K562 (cell line): Measurements from ENCODE around the gene RBM19. TPM values are rescaled to one million over a fixed set of nuclear protein-coding genes. Genes with fewer than 3 reads are reported as not detected.

Experiments used
- ATAC-seq: fragments of 200-7000 bp; cut with Tn5 transposase; 3 replicates; pipeline ENCODE4 v1.9.1; 2020; ENCODE audit warnings: moderate library complexity
- BruUV-seq: library from RNA; stranded (reverse); fragments of 400-500 nt; replicated peaks from 2 replicates; lab custom pipeline; 2021; lab: Mats Ljungman, UMichigan
- CTCF ChIA-PET: fragments of 300-600 bp; formaldehyde crosslinking; extraction: SDS; loops from one replicate; lab custom pipeline; 2021; ENCODE audit warnings: low intra/inter-chr PET ratio; lab: Yijun Ruan, JAX
- POLR2A ChIA-PET: fragments of 300-600, 350-650 bp; sonication (Branson Sonifier 250); formaldehyde crosslinking; extraction: SDS; loops from one replicate; lab custom pipeline; 2021; ENCODE audit warnings: antibody characterized with exemption, inconsistent platforms; lab: Yijun Ruan, JAX
- DNase-seq, 4 experiments: peaks; one replicate each; pipeline versions ENCODE4 v3.0.0 to v3.0.0-alpha.2; 2011 to 2018; ENCODE audit warnings: low spot score in 3 of 4, mixed read lengths in 3 of 4; ENCODE audit errors: extremely low read depth in 1 of 4
- FAIRE-seq: peaks from 2 replicates; lab custom pipeline; 2011; peaks lifted over from hg19 to GRCh38; lab: Jason Lieb, UNC
- H2AFZ ChIP-seq: 2 replicates; pipeline ENCODE4 v1.6.0; 2011; ENCODE audit warnings: low read depth, low read length, control low read depth, inconsistent platforms
- H3K27ac ChIP-seq: fragments of 200-600 bp; 3 replicates; pipeline ENCODE4 v1.8.0; 2011; ENCODE audit warnings: low read depth, mild to moderate bottlenecking, control low read depth, inconsistent platforms, low read length, moderate library complexity, mixed read lengths; ENCODE audit errors: extremely low read depth
- H3K27me3 ChIP-seq, 2 experiments: fragments of 300-600 bp in 1 of 2; 2 replicates in 1 of 2; 3 replicates in 1 of 2; pipeline versions ENCODE4 v1.6.0 to v1.8.0; 2011; ENCODE audit warnings: inconsistent platforms in 2 of 2, low read length in 2 of 2, mild to moderate bottlenecking in 1 of 2, mixed read lengths in 1 of 2, moderate library complexity in 1 of 2; ENCODE audit not compliant: control insufficient read depth in 2 of 2, insufficient read depth in 2 of 2
- H3K36me3 ChIP-seq: fragments of 300-600 bp; 3 replicates; pipeline ENCODE4 v1.8.0; 2011; ENCODE audit warnings: mild to moderate bottlenecking, low read length, inconsistent platforms; ENCODE audit not compliant: control insufficient read depth, insufficient read depth
- H3K4me1 ChIP-seq, 2 experiments: fragments of 200-600 bp in 1 of 2; replicated peaks in 1 of 2; 2 replicates in 1 of 2; 3 replicates in 1 of 2; pipeline versions ENCODE4 v1.5.1 to v1.8.0; 2011; ENCODE audit warnings: inconsistent platforms in 2 of 2, low read length in 2 of 2, mild to moderate bottlenecking in 1 of 2, mixed read lengths in 1 of 2, moderate library complexity in 1 of 2; ENCODE audit not compliant: control insufficient read depth in 2 of 2, insufficient read depth in 2 of 2
- H3K4me2 ChIP-seq: 2 replicates; pipeline ENCODE4 v1.6.1; 2011; ENCODE audit warnings: low read length, control low read depth, inconsistent platforms, mixed read lengths; ENCODE audit not compliant: insufficient read depth
- H3K4me3 ChIP-seq: fragments of 200-600 bp; sonication (generic), shearing (Covaris generic); 2 replicates; pipeline ENCODE4 v1.5.1; 2016; ENCODE audit warnings: control low read depth, inconsistent platforms
- H3K79me2 ChIP-seq: fragments of 200-600 bp; 3 replicates; pipeline ENCODE4 v1.8.0; 2011; ENCODE audit warnings: low read length, inconsistent platforms; ENCODE audit not compliant: control insufficient read depth, insufficient read depth
- H3K9ac ChIP-seq, 2 experiments: 2 replicates each; pipeline versions ENCODE4 v1.6.0 to v1.6.1; 2011; ENCODE audit warnings: low read depth in 2 of 2, low read length in 2 of 2, control low read depth in 1 of 2, inconsistent platforms in 1 of 2, mild to moderate bottlenecking in 1 of 2, mixed read lengths in 1 of 2; ENCODE audit not compliant: insufficient read depth in 1 of 2
- H3K9me1 ChIP-seq: one replicate; pipeline ENCODE4 v1.6.0; 2011; ENCODE audit warnings: inconsistent platforms, mild to moderate bottlenecking, low read length, moderate library complexity; ENCODE audit not compliant: control insufficient read depth, insufficient read depth
- H3K9me3 ChIP-seq: replicated peaks from 2 replicates; pipeline ENCODE4 v1.5.1; 2011; ENCODE audit warnings: low read depth, low read length, inconsistent platforms; ENCODE audit not compliant: control insufficient read depth, insufficient read depth
- H4K20me1 ChIP-seq: replicated peaks from 2 replicates; pipeline ENCODE4 v1.6.1; 2011; ENCODE audit warnings: low read length, inconsistent platforms, mixed read lengths; ENCODE audit not compliant: control insufficient read depth, insufficient read depth
- FUS ChIP-seq: fragments of 200-400 bp; formaldehyde crosslinking; optimal IDR thresholded peaks from 2 replicates; pipeline ENCODE3; 2017; ENCODE audit warnings: low read depth, low read length
- KDM1A ChIP-seq, 2 experiments: fragments of 450-650 bp; IDR thresholded peaks; 2 replicates each; pipeline ENCODE4 v1.6.1; 2016; ENCODE audit warnings: mild to moderate bottlenecking in 2 of 2
- LEF1 ChIP-seq: fragments of 450-650 bp; IDR thresholded peaks from 2 replicates; pipeline ENCODE4 v1.6.1; 2016; ENCODE audit warnings: mild to moderate bottlenecking
- MNT ChIP-seq, 2 experiments: fragments of 450-650 bp; conservative IDR thresholded peaks; 2 replicates each; pipeline ENCODE4 v1.6.1; 2017; ENCODE audit warnings: mild to moderate bottlenecking in 2 of 2, moderate library complexity in 2 of 2
- NFE2 ChIP-seq: IDR thresholded peaks from 2 replicates; pipeline ENCODE4 v1.6.1; 2014; ENCODE audit warnings: antibody characterized with exemption, low read depth
- PRPF4 ChIP-seq: fragments of 200-400 bp; formaldehyde crosslinking; IDR thresholded peaks from one replicate; pipeline ENCODE4 v1.6.1; 2017; ENCODE audit warnings: low read length, low read depth, mild to moderate bottlenecking; ENCODE audit not compliant: insufficient read depth, poor library complexity, severe bottlenecking
- RREB1 ChIP-seq: fragments of 250-450 bp; sonication (Bioruptor Pico); IDR thresholded peaks from 2 replicates; pipeline ENCODE4 v1.4.0; 2020
- TRIM24 ChIP-seq, 2 experiments: fragments of 450-650 bp; IDR thresholded peaks; 2 replicates each; pipeline ENCODE4 v1.6.1; 2016
- WGBS: fragments of 100-300 bp; shearing (Covaris generic); methylation state at CpG from one replicate; pipeline ENCODE4 v1.1.6; 2016; ENCODE audit warnings: low coverage, mixed read lengths; ENCODE audit not compliant: insufficient coverage; ENCODE audit errors: missing lambda C conversion rate; 5-methylcytosine and 5-hydroxymethylcytosine counted together
- in situ Hi-C: fragments of 300-500 bp; cut with MboI; formaldehyde crosslinking; loops from 4 replicates; pipeline ENCODE4 v1.15.0; 2018; ENCODE audit warnings: inconsistent platforms, mixed read lengths
- intact Hi-C: fragments of 100-400 bp; cut with micrococcal nuclease; formaldehyde crosslinking; loops from 2 replicates; pipeline ENCODE4 v1.14.2; 2022
- polyA plus RNA-seq, 8 experiments: library from polyadenylated mRNA; depleted of rRNA in 4 of 8; stranded (reverse) in 5 of 8; unstranded in 3 of 8; fragments of >200 nt; fragmentation: Nextera tagmentation in 2 of 8; fragmentation: Illumina TruSeq in 1 of 8; extraction: Ambion mirVana in 2 of 8; extraction: Trizol in 1 of 8; gene quantifications; 2 replicates each; pipeline versions ENCODE4 v1.2.1 to v1.2.3, GENCODE V29; 2011 to 2014; ENCODE audit warnings: inconsistent platforms in 1 of 8, missing spikeins in 1 of 8
- total RNA-seq, 7 experiments: library from RNA; depleted of rRNA in 6 of 7; stranded (reverse); fragments of >200 nt in 6 of 7; fragmentation: Illumina TruSeq in 2 of 7; extraction: Trizol in 2 of 7; gene quantifications; 2 replicates each; pipeline versions ENCODE4 v1.2.1 to v1.2.3, GENCODE V29; 2011 to 2021; ENCODE audit warnings: low replicate concordance in 1 of 7
- TF ChIP-seq, protein P1 (sequence below): fragments of 200-800 bp; sonication (Bioruptor generic); IDR thresholded peaks from 2 replicates; pipeline ENCODE4 v1.6.1; 2017; ENCODE audit warnings: missing genetic modification characterization, missing compliant biosample characterization
- TF ChIP-seq, protein P2 (sequence below), 2 experiments: fragments of 450-650 bp in 1 of 2; sonication (generic) in 1 of 2; formaldehyde crosslinking; conservative IDR thresholded peaks; 2 replicates each; pipeline versions ENCODE4 v1.4.0 to v1.8.1; 2020 to 2022; ENCODE audit warnings: mild to moderate bottlenecking in 1 of 2, missing genetic modification reagents in 1 of 2

RBM19 gene
- total and polyA plus RNA-seq, 9 of the 15 experiments (the other 6 are each of a cell fraction or from before 2014, with no cell fraction given): 16.0 to 58.4 (median 37.9) TPM

DNA sequence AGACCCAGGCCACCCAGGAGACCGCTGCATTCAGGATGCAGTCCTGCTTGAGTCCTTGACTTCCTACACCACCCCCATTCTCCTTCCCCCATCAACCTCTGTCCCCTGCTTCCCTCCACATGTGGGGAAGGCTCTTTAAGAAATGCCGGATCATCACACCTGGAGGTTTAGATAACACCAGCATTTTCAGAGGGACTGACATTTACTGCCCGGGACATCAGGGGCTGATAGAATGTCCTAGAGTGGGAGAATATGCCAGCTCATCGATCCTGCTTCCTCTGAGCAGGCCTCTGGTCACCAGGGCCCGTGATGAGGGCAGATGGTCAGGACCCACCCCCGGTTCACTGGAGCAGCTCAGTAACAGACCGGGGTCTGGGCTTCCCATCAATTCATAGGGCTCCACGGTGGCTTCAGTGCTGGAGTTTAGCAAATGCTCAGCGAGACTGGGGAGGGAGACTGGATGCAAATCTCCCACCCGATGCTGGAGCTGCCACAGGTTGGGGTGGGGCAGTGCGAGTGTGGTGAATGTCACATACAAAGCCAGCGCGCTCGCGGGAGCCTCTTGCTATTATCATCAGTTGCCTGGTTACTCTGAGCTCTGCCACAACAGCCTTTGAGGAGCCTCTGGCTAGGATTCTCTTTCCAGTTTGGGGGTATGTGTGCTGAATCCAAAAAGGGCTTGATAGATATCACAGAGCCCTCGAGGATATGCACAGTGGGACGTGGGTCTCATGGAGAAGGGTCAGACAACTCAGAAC is 111.6 kb downstream of the RBM19 start (continued):
- TF ChIP-seq, protein P1, sequence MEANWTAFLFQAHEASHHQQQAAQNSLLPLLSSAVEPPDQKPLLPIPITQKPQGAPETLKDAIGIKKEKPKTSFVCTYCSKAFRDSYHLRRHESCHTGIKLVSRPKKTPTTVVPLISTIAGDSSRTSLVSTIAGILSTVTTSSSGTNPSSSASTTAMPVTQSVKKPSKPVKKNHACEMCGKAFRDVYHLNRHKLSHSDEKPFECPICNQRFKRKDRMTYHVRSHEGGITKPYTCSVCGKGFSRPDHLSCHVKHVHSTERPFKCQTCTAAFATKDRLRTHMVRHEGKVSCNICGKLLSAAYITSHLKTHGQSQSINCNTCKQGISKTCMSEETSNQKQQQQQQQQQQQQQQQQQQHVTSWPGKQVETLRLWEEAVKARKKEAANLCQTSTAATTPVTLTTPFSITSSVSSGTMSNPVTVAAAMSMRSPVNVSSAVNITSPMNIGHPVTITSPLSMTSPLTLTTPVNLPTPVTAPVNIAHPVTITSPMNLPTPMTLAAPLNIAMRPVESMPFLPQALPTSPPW (CRISPR knock-in tag): no peak
- TF ChIP-seq NFE2 (peak; percentile 68), TRIM24 (IDR thresholded peaks at IDR 0.05) (peak; percentile 9 to 54; a peak in 1 of 4 replicates)
- TF ChIP-seq, protein P2, sequence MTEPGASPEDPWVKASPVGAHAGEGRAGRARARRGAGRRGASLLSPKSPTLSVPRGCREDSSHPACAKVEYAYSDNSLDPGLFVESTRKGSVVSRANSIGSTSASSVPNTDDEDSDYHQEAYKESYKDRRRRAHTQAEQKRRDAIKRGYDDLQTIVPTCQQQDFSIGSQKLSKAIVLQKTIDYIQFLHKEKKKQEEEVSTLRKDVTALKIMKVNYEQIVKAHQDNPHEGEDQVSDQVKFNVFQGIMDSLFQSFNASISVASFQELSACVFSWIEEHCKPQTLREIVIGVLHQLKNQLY (CRISPR knock-in tag; conservative IDR thresholded peaks at IDR 0.05): no peak

DNA sequence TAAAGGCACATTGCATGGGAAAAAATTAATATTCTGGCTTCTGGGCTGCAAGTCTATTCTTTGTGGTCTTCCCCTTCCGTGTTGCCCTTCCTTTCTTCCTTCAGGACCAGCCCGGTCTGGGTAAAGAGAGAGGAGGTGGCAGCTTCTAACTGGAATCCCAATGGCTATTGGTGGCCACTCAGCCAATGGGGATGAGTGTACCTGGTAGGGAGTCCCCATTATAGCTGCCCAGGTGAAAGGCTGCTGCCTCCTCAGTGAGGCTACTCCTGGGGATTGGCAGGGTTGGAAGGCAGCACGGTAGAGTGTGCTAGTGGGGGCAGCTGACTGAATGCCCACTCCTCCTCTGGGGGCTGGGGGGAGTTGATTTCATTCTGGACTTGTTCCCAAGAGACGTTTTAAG is 112.6 kb downstream of the RBM19 start:
- Histone ChIP-seq H3K4me1 (peaks cover 16 to 17% of the 10 kb centered on the region in 2 experiments; a peak in 4 of 5 replicates), H3K4me3 (no peak overlapping the region), H3K27me3 (no peaks in the 10 kb centered on the region), H2AFZ (no peak overlapping the region), H3K9ac (no peak overlapping the region), H3K27ac (no peak overlapping the region), H3K9me1 (no peaks in the 10 kb centered on the region), H3K36me3 (peaks cover 58% of the 10 kb centered on the region; the same call in 2 of the 3 replicates), H4K20me1 (no peaks in the 10 kb centered on the region; the same call in none of the 2 replicates), H3K4me2 (no peak overlapping the region), H3K9me3 (no peaks in the 10 kb centered on the region), H3K79me2 (no peaks in the 10 kb centered on the region)
- DNase-seq: no peak
- no peak for ATAC-seq
- 64% methylated on average over 4 of the region's 4 CpGs for WGBS
- POLR2A ChIA-PET: interaction anchor here (0.6 to 0.7 kb wide), 2 partner anchors 82 to 630 kb away, joined by 3 to 4 read pairs; no protein-coding TSS in a partner anchor
- CTCF ChIA-PET: no interaction called here
- in situ Hi-C loops (no loop called here), intact Hi-C loops (no loop called here)
- no TSS peak for BruUV-seq
- FAIRE-seq: no peak
- TF ChIP-seq KDM1A (IDR thresholded peaks at IDR 0.05) (no peak), LEF1 (no peak), MNT (conservative IDR thresholded peaks at IDR 0.05) (no peak), RREB1 (CRISPR knock-in tag) (no peak), PRPF4 (no peak), FUS (no peak)
